GM12891 (cell line): ENCODE results near the gene TFB1M.

Experiments used
- POLR2A ChIP-seq: IDR thresholded peaks from 2 replicates; pipeline ENCODE4 v1.6.1; 2011; ENCODE audit warnings: low read depth, low read length, control low read depth
- TAF1 ChIP-seq: IDR thresholded peaks from 2 replicates; pipeline ENCODE4 v1.6.1; 2011; ENCODE audit warnings: low read depth, low read length, control low read depth

DNA sequence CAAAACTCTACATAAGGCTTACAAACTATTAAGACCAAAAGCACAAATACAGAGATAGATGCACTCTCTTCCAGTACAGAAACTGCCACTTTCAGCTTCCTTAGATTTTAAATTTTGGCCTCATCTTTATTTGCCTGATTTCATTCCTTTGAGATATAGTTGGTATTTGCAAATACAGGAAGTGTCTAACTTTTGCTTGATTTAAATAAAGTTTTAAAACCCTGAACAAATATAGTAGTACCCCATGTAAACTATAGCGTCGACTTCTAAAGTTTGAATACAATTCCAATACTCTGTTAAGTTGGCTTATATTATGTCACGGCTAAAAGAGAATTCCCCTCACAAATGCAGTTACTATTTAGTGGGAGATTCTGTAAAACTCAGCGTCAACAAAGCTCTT, 51.6 kb downstream of the TFB1M start:
- TF ChIP-seq POLR2A (no peak), TAF1 (no peak)
